ENCODE results near the gene POLE3.

Gene POLE3

DNA sequence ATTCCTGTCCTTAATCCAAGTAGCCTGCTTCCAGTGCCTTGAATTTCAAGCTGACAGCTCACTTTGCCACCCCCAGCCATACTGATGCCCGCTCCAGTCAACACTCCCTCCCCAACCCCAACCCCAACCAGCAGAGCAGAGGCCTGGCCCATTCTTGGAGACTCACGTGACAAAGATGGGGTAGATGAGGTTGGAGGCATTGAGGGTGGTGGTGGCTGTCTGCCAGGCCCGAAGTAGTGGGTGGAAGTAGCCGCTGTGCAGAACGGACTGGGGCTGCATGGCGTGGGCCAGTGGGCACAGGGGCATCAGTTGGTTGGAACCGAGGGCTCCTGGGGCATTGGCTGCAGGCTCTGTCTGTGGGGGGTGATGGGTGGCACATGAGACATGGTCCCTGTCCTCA lies 17.2 kb downstream of the POLE3 start:
- no peaks in the 10 kb centered on the region for H3K79me2 ChIP-seq
- H3K9ac ChIP-seq: no peak overlapping the region
- H2AFZ ChIP-seq: no peak overlapping the region
- no peak overlapping the region for H3K4me3 ChIP-seq (ENCODE audit: low read depth, low read length)
- H3K4me2 ChIP-seq (ENCODE audit: low read length): no peak overlapping the region
- H3K27me3 ChIP-seq (ENCODE audit: control insufficient read depth, insufficient read depth, low read length): no peaks in the 10 kb centered on the region
- H3K4me1 ChIP-seq: no peaks in the 10 kb centered on the region
- no peaks in the 10 kb centered on the region for H3K36me3 ChIP-seq (ENCODE audit: control insufficient read depth, insufficient read depth, low read length)
- no peak for TF ChIP-seq CTCF (IDR thresholded peaks at IDR 0.05)
- no peak overlapping the region for H3K27ac ChIP-seq
- H3K9me3 ChIP-seq (ENCODE audit: control insufficient read depth, low read length): no peaks in the 10 kb centered on the region

- no peak overlapping the region for H3K9ac ChIP-seq
- no peaks in the 10 kb centered on the region for H3K9me3 ChIP-seq (ENCODE audit: control insufficient read depth, low read length)
- H3K4me1 ChIP-seq: no peaks in the 10 kb centered on the region
- H3K27me3 ChIP-seq (ENCODE audit: control insufficient read depth, insufficient read depth, low read length): no peaks in the 10 kb centered on the region
- no peak overlapping the region for H3K4me3 ChIP-seq (ENCODE audit: low read depth, low read length)
- no peak overlapping the region for H3K27ac ChIP-seq
- H3K79me2 ChIP-seq: no peaks in the 10 kb centered on the region
- no peak overlapping the region for H2AFZ ChIP-seq
- H3K4me2 ChIP-seq (ENCODE audit: low read length): no peak overlapping the region
- no peaks in the 10 kb centered on the region for H3K36me3 ChIP-seq (ENCODE audit: control insufficient read depth, insufficient read depth, low read length)
- no peak for TF ChIP-seq CTCF (IDR thresholded peaks at IDR 0.05)
These were observed 18.6 kb downstream of the POLE3 start for GRCh38 chr9:113391917-113392316.

DNA sequence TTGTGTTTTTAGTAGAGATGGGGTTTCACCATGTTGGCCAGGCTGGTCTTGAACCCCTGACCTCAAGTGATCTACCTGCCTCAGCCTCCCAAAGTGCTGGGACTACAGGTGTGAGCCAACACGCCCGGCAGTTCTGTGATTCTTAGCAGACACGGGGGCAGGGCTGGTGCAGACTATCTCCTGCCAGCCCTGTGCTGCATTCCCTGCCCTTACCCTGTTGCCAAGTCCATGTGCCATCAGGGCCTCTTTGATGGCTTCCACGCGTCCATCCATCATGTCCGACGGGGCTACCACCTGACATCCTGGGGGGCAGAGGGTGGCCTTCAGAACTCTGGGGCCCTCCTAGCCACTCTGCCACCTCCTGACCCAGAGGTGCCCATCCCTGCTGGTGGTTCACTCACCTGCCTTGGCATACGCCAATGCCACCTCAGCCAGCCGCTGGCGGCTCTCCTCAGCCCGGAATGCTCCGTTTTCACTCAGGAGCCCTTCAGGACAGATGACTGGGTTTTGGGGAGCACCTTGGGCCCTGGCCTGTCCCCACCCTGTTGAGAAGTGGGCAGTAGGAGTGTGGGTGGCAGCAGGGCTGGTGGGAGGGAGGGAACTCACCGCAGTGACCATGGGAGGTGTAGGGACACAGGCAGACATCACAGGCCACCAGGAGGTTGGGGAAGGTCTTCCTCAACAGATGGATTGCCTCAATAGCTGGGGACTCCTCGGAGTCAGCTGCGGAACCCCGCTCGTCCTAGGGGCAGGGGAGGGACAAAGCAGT lies 20.1 kb downstream of the POLE3 start:
- H3K9ac ChIP-seq: no peak overlapping the region
- H3K27ac ChIP-seq: no peak overlapping the region
- H3K79me2 ChIP-seq: no peaks in the 10 kb centered on the region
- no peaks in the 10 kb centered on the region for H3K9me3 ChIP-seq (ENCODE audit: control insufficient read depth, low read length)
- H3K4me2 ChIP-seq (ENCODE audit: low read length): no peak overlapping the region
- H3K4me3 ChIP-seq (ENCODE audit: low read depth, low read length): no peak overlapping the region
- H3K27me3 ChIP-seq (ENCODE audit: control insufficient read depth, insufficient read depth, low read length): no peaks in the 10 kb centered on the region
- no peak overlapping the region for H2AFZ ChIP-seq
- H3K36me3 ChIP-seq (ENCODE audit: control insufficient read depth, insufficient read depth, low read length): no peaks in the 10 kb centered on the region
- no peak for TF ChIP-seq CTCF (IDR thresholded peaks at IDR 0.05)
- no peaks in the 10 kb centered on the region for H3K4me1 ChIP-seq

- no peak overlapping the region for H3K4me3 ChIP-seq (ENCODE audit: low read depth, low read length)
- no peaks in the 10 kb centered on the region for H3K79me2 ChIP-seq
- no peak overlapping the region for H3K27ac ChIP-seq
- H3K36me3 ChIP-seq (ENCODE audit: control insufficient read depth, insufficient read depth, low read length): no peaks in the 10 kb centered on the region
- no peak for TF ChIP-seq CTCF (IDR thresholded peaks at IDR 0.05)
- H3K4me2 ChIP-seq (ENCODE audit: low read length): no peak overlapping the region
- no peak overlapping the region for H3K9ac ChIP-seq
- H3K27me3 ChIP-seq (ENCODE audit: control insufficient read depth, insufficient read depth, low read length): no peaks in the 10 kb centered on the region
- no peaks in the 10 kb centered on the region for H3K9me3 ChIP-seq (ENCODE audit: control insufficient read depth, low read length)
- no peaks in the 10 kb centered on the region for H3K4me1 ChIP-seq
- no peak overlapping the region for H2AFZ ChIP-seq
These were observed 21.0 kb downstream of the POLE3 start for GRCh38 chr9:113389451-113389850.

DNA sequence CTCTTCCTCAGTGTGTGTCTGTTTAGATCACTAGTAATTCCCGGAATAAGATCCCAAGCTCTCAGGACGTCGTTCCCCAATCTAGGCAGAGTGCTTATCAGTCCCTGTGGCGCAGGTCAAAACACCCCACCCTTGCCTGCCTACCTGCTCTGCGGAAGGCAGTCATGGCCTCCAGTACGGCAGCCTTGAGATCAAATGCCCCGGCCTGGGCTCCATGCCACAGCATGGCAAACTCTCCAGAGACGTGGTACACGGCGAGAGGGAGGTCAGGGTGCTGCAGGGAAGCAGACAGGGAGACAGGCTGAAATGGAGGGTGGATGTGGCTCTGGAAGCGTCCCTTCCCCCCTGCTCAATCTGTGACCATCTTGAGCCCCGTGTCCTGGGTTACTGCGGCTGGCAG lies 21.6 kb downstream of the POLE3 start:
- no peaks in the 10 kb centered on the region for H3K4me1 ChIP-seq
- no peak overlapping the region for H3K4me3 ChIP-seq (ENCODE audit: low read depth, low read length)
- H2AFZ ChIP-seq: no peak overlapping the region
- no peaks in the 10 kb centered on the region for H3K9me3 ChIP-seq (ENCODE audit: control insufficient read depth, low read length)
- TF ChIP-seq CTCF (IDR thresholded peaks at IDR 0.05): no peak
- H3K36me3 ChIP-seq (ENCODE audit: control insufficient read depth, insufficient read depth, low read length): no peaks in the 10 kb centered on the region
- H3K27ac ChIP-seq: no peak overlapping the region
- no peaks in the 10 kb centered on the region for H3K27me3 ChIP-seq (ENCODE audit: control insufficient read depth, insufficient read depth, low read length)
- H3K9ac ChIP-seq: no peak overlapping the region
- no peaks in the 10 kb centered on the region for H3K79me2 ChIP-seq
- H3K4me2 ChIP-seq (ENCODE audit: low read length): no peak overlapping the region

Data from parathyroid adenoma (tissue), 2 donors.